Measurements from ENCODE around the gene RET. TPM values are rescaled to one million over a fixed set of nuclear protein-coding genes. Genes with fewer than 3 reads are reported as not detected.

The RET gene
- total and polyA plus RNA-seq, 4 donors: 0.31 to 1.3 (median 0.77) TPM

- Histone ChIP-seq H3K27me3 (ENCODE audit: control insufficient read depth in 3 of 3, insufficient read depth in 3 of 3, low read length in 2 of 3) (no peaks in the 10 kb centered on the region), H3K9me3 (ENCODE audit: control insufficient read depth in 4 of 4, insufficient read depth in 3 of 4, low read length in 3 of 4) (no peaks in the 10 kb centered on the region), H3K4me1 (ENCODE audit: control insufficient read depth in 5 of 5, insufficient read depth in 5 of 5, low read length in 5 of 5) (peaks cover 0 to 10% (median 3%) of the 10 kb centered on the region in 5 donors), H3K4me3 (no peak overlapping the region), H3K27ac (ENCODE audit: low read depth in 1 of 2, low read length in 1 of 2) (no peak overlapping the region), H3K36me3 (ENCODE audit: control insufficient read depth in 4 of 4, insufficient read depth in 4 of 4, low read length in 4 of 4) (no peaks in the 10 kb centered on the region), H3K9ac (ENCODE audit: insufficient read depth in 1 of 2, low read length in 2 of 2) (no peak overlapping the region)
- 88 to 91% methylated on average over 23 of the region's 23 CpGs for WGBS, 2 donors
- DNase-seq (peak in 1 of 3 donors; percentile 4), ATAC-seq (ENCODE audit: insufficient read depth, low FRiP score) (no peak)
- no peak for TF ChIP-seq CTCF (IDR thresholded peaks at IDR 0.05; ENCODE audit: control extremely low read depth, extremely low read depth)
Measured at GRCh38 chr10:43125881-43126731, 49.2 kb downstream of the RET start.

- no peak overlapping the region for H3K4me3 ChIP-seq
- TF ChIP-seq CTCF (IDR thresholded peaks at IDR 0.05; ENCODE audit: control extremely low read depth, extremely low read depth): no peak
- H3K4me1 ChIP-seq (ENCODE audit: control insufficient read depth in 5 of 5, insufficient read depth in 5 of 5, low read length in 5 of 5): peaks cover 0 to 4% (median 1%) of the 10 kb centered on the region in 5 donors
- WGBS, 2 donors: 50 to 66% methylated on average over 7 of the region's 7 CpGs
- no peaks in the 10 kb centered on the region for H3K27me3 ChIP-seq (ENCODE audit: control insufficient read depth in 3 of 3, insufficient read depth in 3 of 3, low read length in 2 of 3)
- no peaks in the 10 kb centered on the region for H3K36me3 ChIP-seq (ENCODE audit: control insufficient read depth in 4 of 4, insufficient read depth in 4 of 4, low read length in 4 of 4)
- no peak for ATAC-seq (ENCODE audit: insufficient read depth, low FRiP score)
- H3K9me3 ChIP-seq (ENCODE audit: control insufficient read depth in 4 of 4, insufficient read depth in 3 of 4, low read length in 3 of 4): peaks cover 0 to 2% (median 0%) of the 10 kb centered on the region in 4 donors
- no peak overlapping the region for H3K9ac ChIP-seq (ENCODE audit: insufficient read depth in 1 of 2, low read length in 2 of 2)
- DNase-seq: peak in 1 of 3 donors; percentile 17
- no peak overlapping the region for H3K27ac ChIP-seq (ENCODE audit: low read depth in 1 of 2, low read length in 1 of 2)
Measured at GRCh38 chr10:43126759-43127424, 50.0 kb downstream of the RET start.

GRCh38 chr10:43127442-43127841, 50.6 kb downstream of the RET start:
- WGBS, 2 donors: 69 to 91% methylated on average over 9 of the region's 9 CpGs
- no peaks in the 10 kb centered on the region for H3K27me3 ChIP-seq (ENCODE audit: control insufficient read depth in 3 of 3, insufficient read depth in 3 of 3, low read length in 2 of 3)
- ATAC-seq (ENCODE audit: insufficient read depth, low FRiP score): no peak
- H3K9ac ChIP-seq (ENCODE audit: insufficient read depth in 1 of 2, low read length in 2 of 2): no peak overlapping the region
- no peaks in the 10 kb centered on the region for H3K36me3 ChIP-seq (ENCODE audit: control insufficient read depth in 4 of 4, insufficient read depth in 4 of 4, low read length in 4 of 4)
- H3K4me3 ChIP-seq: no peak overlapping the region
- no peak for TF ChIP-seq CTCF (IDR thresholded peaks at IDR 0.05; ENCODE audit: control extremely low read depth, extremely low read depth)
- no peak overlapping the region for H3K27ac ChIP-seq (ENCODE audit: low read depth in 1 of 2, low read length in 1 of 2)
- H3K9me3 ChIP-seq (ENCODE audit: control insufficient read depth in 4 of 4, insufficient read depth in 3 of 4, low read length in 3 of 4): peaks cover 0 to 2% (median 0%) of the 10 kb centered on the region in 4 donors
- peaks cover 0 to 4% (median 1%) of the 10 kb centered on the region in 5 donors for H3K4me1 ChIP-seq (ENCODE audit: control insufficient read depth in 5 of 5, insufficient read depth in 5 of 5, low read length in 5 of 5)
- DNase-seq: peak in 1 of 3 donors; percentile 6
